HG03575 (cell line): ENCODE data around the gene CSNK2A1.
A peak's percentile ranks its signal among the peaks of the same experiment; 100 is the strongest.

Source experiments
- ATAC-seq: cut with Tn5 transposase; IDR thresholded peaks from one replicate; pipeline ENCODE4 v1.9.1; 2021; ENCODE audit not compliant: unreplicated experiment, insufficient number of reproducible peaks, low FRiP score; ENCODE audit errors: extremely low read depth

The CSNK2A1 gene

GRCh38 chr20:440148-440547, 103.4 kb downstream of the CSNK2A1 start:
- ATAC-seq = no peak

DNA sequence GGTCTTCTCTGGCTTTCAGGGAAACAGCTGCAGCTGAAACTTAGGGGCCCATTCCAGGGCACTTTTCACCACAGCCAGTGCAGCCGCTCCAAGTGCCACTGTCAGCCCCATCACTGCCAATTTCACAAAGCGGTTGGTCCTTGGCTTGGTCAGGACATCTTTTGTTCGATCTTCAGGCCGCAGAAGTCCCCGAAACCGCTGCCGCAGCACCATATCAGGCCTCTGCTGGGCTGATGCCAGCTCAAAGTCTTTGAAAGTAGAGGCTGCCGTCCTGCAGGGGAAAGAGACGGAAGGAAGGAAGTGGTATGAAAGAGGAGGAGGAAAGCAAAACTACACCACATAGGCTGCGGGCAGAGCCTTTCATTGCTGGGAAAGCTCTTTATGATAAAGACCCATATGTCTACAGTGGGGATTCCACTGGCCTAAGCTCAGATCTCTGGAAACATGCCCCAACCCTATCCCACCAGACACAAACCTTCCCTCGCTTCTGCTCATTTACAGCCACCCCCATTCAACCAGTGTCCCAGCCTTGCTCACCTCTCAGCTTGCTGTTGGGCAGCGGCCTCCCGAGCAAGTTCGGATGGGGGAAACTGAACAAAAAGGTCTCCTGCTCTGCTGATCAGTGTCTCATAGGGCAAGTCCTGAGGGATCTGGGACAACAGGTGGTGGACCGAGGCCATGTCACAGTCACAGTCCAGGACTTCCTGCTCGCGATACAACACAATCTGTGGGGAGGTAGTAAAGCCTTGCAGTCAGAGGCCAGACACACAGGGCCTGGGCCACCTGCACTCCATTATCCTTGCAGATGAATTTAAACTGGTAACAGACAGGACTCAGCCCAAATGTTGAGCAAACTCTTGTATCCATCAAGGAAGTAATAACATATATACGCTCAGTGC, 104.8 kb downstream of the CSNK2A1 start:
- no peak for ATAC-seq

- ATAC-seq = no peak
Measured at GRCh38 chr20:437787-438486, 105.7 kb downstream of the CSNK2A1 start.

- no peak for ATAC-seq
Measured at GRCh38 chr20:436476-436875, 107.1 kb downstream of the CSNK2A1 start.

DNA sequence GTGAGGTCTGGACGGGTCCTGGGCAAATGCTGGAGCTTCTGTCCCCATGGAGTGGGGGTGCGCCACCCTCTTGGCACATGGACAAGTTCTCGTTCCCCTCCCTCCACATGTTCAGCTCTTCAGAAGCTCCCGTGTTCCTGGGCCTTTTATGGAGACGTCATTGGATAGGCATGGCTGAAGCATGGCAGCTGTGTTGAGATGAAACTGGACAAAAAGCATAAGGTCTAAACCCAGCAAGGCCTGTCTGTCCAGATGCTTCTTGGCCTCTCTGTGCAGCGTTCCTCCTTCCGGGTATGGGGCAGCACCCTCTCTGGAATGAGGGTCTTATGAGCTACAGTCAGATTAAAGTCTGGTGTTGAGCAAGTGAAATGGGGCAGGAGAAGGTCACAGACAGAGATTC, 108.0 kb downstream of the CSNK2A1 start:
- no peak for ATAC-seq

- no peak for ATAC-seq
Measured at GRCh38 chr20:434661-435419, 108.8 kb downstream of the CSNK2A1 start.

GRCh38 chr20:434221-434620, 109.4 kb downstream of the CSNK2A1 start:
- no peak for ATAC-seq

DNA sequence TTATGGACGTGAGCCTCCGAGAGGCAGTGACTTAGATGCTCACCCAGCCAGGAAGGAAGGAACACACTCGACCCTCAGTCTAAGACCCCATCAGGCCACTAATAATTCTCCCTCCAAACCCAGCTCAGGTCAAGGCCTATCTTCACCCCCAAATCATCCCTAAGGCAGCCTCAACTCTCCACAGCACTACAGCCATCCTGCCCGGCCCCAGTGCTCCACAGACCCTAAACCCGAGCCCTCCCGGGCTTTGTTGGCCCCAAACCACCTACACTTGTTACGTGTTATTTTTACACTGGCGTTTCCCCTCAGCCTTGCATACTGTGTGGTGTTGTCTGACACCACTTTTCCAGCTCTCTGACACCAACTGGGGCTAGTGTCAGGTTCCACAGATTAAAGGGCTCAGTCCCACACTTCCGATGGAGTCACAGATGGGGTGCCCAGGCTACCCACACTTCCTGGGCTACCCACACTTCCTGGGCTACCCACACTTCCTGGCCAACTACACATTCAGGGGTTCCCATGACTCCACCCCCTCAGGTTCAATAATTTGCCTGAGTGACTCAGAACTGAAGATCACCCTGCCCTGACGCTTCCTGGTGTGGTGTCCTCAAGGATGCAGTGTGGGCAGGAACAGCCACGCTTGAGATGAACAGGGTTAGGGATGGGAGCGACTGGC, 110.2 kb downstream of the CSNK2A1 start:
- peak; percentile 69 for ATAC-seq

GRCh38 chr20:432677-433299, 110.8 kb downstream of the CSNK2A1 start:
- ATAC-seq = no peak

GRCh38 chr20:432208-432607, 111.4 kb downstream of the CSNK2A1 start:
- ATAC-seq = no peak

DNA sequence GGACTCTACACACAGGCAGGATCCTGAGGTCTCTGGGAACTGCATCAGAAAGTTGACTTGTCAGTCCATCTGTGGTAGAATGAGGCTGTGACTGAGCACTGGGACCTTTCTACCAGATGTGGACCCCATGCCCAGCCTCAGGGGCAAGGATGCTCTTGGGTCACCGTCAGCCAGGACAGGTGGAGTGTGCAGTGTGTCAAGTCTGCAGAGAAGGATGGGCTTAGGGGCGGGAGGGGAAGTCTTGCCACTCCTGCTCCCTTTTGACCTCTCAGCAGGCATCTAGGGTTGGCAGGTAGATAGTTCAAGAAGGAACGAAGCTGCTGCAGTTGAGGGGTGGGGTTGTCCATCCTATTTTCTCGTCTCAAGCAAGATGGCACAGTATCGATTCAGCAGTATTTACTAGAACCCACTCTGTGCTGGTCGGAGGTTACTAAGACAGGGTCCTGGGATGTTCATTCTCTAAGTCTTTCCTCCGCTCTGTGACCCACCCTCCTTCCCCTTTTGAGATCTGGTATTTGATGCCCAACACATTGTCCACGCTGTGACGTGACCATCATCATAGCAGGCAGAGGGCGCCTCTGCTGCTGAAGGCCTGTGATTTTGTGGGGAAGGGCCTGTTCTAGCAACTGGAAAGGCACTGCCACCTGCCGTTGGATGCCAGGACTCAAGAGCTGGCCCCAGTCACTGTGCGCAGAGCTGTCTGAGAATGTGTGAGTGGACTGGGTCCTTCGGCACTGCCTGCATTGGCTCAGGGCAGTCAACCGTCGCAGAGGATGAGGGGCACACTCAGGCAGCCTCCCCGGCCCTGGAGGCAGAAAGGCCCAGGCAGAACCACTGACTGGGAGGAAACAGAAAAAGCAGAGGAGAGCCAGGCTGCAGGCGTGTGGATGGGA, 112.3 kb downstream of the CSNK2A1 start:
- no peak for ATAC-seq

- no peak for ATAC-seq
Measured at GRCh38 chr20:430091-430999, 113.2 kb downstream of the CSNK2A1 start.

GRCh38 chr20:428658-429200, 114.9 kb downstream of the CSNK2A1 start:
- no peak for ATAC-seq

- no peak for ATAC-seq
Measured at GRCh38 chr20:427849-428657, 115.5 kb downstream of the CSNK2A1 start.

GRCh38 chr20:427401-427800, 116.2 kb downstream of the CSNK2A1 start:
- ATAC-seq = no peak

- no peak for ATAC-seq
Measured at GRCh38 chr20:426566-426965, 117.0 kb downstream of the CSNK2A1 start.
